ENCODE data around the gene CLEC4G.

- TF ChIP-seq CTCF (IDR thresholded peaks at IDR 0.05) (no peak), POLR2A (IDR thresholded peaks at IDR 0.05) (no peak), POLR2AphosphoS5 (IDR thresholded peaks at IDR 0.05) (no peak)
These were observed 16.2 kb downstream of the CLEC4G start for GRCh38 chr19:7715671-7716070.
